Stomach (tissue), 4 donors: ENCODE results near the gene PBXIP1.

Source experiments
- CTCF ChIP-seq, 7 experiments: fragments of 450-650 bp in 4 of 7; fragments of 200-600 bp in 3 of 7; sonication (generic) in 3 of 7; IDR thresholded peaks; one replicate each; pipeline ENCODE4 v1.5.1; 2016 to 2019; ENCODE audit warnings: antibody characterized with exemption in 7 of 7, control low read depth in 2 of 7, mild to moderate bottlenecking in 1 of 7
- EP300 ChIP-seq: sonication (generic); formaldehyde crosslinking; IDR thresholded peaks from one replicate; pipeline ENCODE4 v1.6.1; 2017; ENCODE audit warnings: antibody characterized with exemption
- POLR2A ChIP-seq, 4 donors: fragments of 450-650 bp; IDR thresholded peaks; one replicate each; pipeline ENCODE4 v1.6.1; 2016; ENCODE audit warnings: antibody characterized with exemption in 4 of 4, control low read depth in 2 of 4, mild to moderate bottlenecking in 1 of 4, moderate library complexity in 1 of 4
- POLR2AphosphoS5 ChIP-seq, 3 donors: sonication (generic); formaldehyde crosslinking; IDR thresholded peaks; one replicate each; pipeline ENCODE4 v1.6.1; 2016; ENCODE audit warnings: antibody characterized with exemption in 3 of 3

DNA sequence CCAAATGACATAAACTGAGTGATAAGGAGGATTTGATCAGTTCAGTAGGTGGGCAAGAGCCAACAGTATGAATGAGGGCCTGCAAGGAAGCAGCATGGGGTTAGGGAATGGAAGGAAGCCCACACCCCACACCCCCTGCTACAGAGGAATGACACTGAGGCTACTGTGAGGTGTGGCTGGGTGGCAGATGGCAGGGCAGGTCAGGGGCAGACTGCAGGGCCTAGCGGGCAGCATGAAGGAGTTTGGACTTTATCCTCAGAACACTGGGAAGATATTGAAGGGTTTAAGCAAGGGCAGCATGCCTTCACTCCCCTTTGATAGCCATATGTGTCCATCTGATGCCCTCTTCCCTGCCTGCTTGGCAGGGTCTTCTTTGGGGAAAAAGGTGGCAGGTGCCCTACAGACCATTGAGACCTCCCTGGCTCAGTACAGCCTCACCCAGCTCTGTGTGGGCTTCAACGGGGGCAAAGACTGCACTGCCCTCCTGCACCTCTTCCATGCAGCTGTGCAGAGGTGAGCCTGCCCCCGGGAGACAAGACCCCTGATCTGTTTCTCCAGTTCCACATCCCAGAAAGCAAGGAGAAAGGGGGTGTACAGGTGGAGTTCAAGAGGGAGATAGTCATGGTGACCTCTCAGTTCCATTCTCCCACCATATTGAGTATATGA, 33.4 kb upstream of the PBXIP1 start:
- no peak for TF ChIP-seq CTCF (IDR thresholded peaks at IDR 0.05)
- TF ChIP-seq POLR2AphosphoS5 (IDR thresholded peaks at IDR 0.05) = no peak
- no peak for TF ChIP-seq POLR2A (IDR thresholded peaks at IDR 0.05)
- no peak for TF ChIP-seq EP300
